Pons (tissue), 1 donor: ENCODE results near the gene RFTN1.

Experiments
- DNase-seq: peaks from one replicate; pipeline ENCODE4 v3.0.0-alpha.2; 2016; ENCODE audit warnings: low spot score

The RFTN1 gene

DNA sequence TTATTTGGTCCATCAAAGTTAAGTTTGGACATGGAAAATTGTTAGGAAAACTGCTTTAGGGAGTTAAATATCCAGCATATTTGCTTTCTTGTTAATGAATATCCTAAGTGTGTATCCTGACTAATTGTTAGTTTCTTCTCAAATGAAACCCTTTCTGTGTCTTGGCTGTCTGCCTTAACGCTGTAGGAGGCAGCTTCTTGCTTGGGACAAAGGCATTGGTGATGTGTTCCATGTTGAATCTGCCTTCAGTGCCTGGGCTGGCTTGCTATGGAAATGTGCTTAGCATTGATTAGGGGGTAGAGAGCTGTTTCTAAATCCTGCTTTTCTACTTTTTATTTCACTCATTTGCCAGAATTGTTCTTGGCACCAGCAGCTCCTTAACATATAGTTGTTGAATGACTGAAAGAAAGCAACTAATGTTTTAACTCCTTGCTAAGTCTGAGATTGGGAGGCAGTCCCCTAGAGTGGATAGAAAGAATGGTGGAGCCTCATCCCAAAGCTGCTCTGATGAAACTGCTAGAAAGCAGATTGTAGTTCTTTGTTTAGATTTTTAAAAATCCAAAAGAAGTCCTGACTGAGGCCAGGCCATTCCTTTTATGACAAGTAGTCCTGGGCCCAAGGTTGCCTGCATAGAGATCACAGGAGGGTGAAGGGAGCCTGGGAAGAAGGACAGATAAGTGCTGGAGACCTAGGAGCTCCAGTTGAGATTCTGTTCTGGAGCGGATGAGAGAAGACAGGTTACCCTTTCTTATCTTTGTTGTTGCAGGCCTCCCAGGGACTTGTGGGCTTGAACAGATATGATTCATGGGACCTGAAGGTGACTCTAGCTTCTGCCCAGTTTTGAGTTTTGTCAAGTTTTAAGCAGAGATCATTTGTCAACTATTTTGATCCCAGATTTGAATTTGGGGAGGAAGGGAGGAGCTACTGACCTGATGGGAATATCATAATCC lies 209.2 kb downstream of the RFTN1 start:
- DNase-seq, result no peak

DNA sequence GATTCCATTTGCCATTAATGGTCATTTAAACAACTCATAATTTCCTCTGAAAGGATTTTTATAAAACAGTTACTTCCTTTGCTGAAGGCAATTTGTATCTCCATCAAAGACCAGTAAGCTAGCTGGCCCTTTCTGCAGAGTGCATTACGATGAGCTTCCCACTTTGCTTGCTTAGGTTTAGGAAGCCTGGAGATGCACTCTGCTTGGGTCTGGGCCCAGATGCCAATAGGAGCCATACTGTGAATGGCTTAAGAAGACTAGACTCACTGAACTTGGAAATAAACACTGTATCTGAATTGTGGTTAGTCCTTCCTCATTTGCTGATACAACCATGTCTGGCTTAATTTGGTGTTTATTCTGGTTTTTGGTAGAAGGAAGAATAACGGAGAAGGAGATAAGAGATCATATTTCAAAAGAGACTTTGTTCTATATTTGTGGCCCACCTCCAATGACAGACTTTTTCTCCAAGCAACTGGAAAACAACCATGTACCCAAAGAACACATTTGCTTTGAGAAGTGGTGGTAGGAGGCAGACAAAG lies 210.4 kb downstream of the RFTN1 start:
- DNase-seq, result no peak

DNA sequence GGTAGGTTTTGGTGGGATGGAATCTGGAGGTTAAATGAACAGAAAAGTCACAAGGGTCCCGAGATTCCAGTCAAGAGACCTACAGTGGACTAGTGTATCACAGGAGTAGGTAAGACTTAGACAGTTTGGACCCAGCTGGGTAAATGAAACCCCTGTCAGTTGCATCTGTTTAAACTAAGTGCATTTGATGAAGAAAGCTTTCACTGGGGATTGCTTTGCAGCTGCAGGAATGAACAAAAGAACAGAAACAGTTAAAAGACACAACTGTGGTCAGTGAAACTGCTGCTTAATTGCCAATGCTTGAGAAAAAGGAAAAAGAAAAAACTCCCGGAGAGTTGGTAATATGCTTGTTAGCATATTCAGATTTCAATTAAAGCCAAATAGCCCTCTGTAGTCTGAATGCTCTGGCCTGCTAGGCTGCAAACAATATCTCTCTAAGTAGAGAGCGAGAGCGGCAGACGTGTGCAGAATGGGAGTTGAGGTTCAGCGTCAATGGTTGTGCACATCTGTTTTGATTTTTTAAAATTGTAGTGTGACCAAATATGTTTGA lies 211.3 kb downstream of the RFTN1 start:
- DNase-seq, result peak; percentile 36

DNA sequence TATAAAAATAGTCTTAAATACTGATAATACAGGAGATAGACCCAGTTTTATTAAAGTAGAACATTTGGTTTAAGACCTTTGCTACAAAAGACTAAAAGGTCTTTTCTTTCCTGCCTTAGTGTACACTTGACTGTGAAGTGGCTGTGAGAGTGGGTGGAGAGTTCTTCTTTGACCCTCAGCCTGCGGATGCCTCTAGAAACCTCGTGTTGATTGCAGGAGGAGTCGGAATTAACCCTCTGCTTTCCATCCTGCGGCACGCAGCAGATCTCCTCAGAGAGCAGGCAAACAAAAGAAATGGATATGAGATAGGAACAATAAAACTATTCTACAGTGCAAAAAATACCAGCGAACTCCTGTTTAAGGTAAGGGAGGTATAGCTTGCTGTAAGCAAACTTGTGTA lies 212.0 kb downstream of the RFTN1 start:
- DNase-seq, result no peak

DNA sequence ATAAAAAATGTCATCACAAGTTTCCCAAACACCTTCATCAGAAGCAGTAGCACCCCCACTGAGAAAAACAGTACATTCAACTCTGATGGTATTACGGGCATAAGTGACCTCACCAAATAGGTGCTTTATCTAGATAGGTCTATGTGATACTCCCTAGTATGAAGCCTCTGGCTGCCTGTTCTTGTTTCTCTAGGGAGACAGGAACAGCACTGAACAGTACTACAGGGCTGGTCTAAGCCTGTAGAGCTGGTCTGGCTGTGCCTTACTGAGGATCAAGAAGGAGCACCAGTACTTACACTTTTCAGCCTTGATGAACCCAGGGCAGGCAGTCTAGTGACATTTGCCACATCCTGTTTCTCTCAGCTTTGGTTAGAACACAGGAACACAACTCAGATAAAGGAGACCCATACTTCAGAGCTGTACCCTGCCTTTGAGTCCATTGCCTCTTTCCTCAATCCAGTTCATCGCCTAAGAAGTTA lies 212.6 kb downstream of the RFTN1 start:
- DNase-seq, result no peak

DNA sequence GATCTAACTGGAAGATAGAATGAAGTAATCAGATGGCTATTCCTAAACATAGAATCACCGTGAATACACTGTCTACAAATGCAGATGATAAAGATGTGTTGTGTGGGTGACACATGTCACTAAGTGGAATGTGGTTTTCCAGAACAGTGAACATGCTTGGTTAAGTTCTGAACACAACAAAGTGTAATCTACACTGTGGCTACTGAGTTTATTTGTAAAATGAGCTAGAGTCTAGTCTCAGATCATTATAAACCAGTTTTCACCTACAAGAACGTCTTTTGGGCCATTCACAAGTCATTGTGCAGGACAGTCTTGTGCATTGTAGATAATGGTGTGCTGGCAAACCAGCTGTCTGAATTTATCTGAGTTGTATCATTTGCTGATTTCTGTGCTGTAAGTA lies 213.2 kb downstream of the RFTN1 start:
- no peak for DNase-seq

DNA sequence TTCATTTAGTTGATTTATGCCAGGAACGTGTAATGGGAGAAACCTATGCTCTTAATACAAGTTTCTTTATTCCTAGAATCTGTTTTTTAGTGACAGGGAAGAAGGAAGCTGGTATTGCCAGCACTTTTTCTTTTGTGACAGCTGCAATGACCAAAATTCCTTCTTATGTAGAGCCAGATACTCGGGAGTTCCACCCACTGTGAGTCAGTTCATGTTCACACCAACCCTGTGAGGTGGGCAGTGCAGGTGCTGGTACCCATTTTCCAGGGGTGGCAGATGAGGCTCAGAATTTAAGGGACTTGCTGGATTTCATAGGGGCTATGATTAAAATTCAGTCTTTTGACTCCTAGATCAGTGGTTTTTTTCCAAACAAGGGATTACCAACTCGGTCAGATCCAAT lies 213.8 kb downstream of the RFTN1 start:
- no peak for DNase-seq

DNA sequence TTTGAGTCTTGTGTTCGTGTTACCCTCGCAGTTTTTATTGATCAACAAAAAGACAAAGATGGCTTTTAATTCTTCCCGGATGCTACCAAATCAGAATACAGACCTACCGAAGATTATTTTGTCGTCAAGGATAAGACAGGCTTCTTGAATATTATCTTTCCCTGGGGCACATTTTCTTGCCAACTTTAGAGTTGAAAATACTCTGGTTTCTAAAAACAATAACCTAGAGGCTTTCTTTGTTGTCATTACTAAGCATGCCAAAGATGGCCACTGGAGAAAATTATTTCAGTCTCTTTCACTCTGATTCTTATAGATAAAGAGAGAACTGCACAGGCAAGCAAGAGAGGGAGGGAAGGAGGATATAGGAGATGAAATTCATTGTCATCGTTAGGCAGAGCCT lies 214.6 kb downstream of the RFTN1 start:
- no peak for DNase-seq

DNA sequence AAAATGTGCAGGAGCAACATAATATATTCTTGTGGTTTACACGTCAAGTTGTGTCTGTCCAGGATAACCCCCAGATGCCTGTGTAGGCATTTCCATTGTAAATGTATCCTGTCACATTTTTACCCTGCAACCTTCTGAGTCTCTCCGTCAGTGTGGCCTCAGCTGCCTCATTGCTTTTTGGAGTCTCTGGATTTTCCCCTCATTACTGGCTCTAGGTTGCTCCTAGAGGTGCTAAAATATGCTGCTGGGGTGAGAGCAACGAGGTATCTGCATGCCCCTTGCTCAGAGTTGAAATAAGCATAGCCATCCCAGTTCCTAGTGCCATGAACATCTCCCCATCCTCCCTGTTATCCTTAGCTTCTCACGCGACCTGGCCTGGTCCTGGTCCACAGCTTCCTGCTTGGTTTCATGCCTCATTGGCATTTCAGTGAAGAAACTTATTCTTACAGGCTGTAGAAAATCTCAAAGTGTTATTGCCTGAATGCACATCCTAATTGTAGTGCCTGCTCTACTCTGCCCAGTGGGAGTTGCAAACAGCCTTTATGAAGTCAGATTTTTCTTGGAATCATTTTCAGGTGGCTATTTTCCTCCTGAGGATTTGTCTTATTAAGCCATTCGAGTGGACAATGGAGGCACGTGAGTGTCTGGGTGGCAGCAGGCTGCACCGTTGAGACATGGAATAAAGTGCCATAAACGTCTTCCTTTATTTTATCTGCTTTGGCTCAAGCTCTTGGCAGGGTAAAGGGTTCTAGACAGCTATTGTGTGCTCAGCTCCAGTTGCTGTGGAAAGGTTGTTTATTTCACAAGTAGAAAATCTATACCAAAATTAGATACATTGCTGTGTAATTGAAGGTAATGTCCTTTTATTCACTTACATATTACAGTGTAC lies 215.3 kb downstream of the RFTN1 start:
- DNase-seq, result no peak

DNA sequence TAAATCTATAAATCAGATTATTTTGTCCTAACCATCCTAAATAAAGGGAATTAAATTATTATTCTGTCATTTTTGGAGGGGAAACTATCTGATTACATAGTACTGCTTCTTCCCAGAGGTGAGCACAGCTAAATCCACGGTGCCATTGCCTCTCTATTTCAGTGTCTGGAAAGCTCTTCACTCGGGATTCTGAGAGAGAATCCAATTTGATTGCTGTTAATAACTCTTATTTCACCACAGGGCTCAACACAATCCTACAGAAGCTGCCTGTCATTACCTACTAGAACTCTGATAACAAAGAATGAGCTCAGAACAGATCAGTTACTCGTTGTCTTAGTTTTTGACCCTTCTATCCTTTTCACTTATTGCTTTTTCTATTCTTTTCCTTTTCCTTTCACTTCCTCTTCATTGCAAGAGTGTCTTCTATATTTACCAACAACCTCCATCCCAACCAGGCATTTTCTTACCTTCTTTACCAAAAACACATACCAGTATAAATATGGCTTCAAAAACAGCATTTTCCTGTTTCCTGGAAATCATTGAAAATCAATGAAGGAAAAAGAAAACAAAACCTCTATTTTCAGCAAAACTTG lies 218.1 kb downstream of the RFTN1 start:
- DNase-seq, result no peak

DNA sequence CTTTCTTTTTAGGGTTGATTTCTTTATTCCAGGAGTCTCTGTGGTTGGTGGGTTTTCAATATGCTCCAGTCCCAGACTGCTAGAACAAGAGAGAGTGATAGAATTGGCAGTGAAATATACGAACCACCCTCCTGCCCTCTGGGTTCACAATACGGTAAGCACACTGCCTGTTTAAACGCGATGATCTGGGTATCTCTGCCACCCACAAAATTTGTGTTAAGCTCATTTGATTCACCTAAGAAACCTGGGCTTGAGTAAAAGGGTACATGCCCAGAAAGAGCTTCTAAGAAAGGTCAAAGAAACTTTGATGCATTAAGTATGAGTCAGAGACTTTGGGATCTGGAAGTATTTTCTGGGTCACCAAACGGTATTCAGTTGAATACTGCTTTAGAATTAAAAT lies 218.7 kb downstream of the RFTN1 start:
- no peak for DNase-seq

DNA sequence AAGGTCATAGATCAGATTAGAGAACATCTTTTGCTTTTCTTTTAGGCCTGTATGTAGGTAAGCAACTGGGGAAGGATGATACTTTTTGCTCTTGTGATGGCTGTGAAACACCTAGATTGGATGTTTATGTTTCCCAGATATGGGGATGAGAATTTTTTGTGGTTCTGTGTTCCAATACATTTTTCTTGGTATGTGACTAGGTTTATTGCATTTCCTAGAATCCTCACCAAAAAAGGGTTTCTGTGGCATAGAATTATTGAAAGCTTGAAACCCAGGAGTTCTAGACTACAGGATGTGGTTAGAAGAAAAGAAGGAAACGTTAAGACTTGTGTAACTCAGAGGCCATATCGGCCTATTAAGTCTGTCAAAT lies 222.7 kb downstream of the RFTN1 start:
- DNase-seq, result no peak

DNA sequence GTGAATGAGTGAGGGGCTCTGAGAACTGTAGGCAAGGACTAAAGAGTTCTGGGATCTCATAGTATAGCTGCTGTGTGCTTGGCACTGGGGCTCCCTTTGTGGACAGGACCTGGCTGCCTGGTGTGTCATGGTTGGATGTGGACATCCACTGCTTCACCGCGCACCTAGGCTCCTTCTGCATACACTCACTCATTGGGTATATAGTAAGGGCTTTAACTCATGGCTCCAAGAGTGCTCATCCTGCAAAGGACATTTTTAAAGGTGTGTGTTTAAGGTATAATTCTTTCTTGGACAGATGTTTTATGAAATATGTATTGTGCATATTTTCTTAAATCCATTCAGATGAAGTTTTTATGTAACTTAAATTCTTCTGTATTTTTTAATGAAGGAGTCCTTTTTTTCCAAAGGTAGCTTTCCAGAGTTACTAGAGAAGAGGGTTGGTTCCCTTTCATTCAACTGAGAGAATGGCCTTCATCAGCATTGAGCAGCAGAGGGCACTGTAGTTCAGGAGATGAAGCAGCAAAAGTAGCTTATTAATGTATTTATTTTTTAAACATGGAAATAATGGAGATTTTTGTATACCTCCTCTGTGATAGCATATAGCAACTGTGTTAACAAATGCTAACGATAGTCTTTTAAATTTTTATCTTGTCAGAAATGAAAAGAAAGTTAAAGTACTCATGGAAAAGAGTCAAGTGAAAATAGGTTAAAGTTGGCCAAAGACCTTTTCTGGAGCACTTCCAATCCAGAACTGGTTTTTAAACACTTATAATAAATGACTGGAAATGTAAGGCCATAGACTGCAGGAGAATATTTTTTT lies 223.3 kb downstream of the RFTN1 start:
- DNase-seq, result peak; percentile 67

DNA sequence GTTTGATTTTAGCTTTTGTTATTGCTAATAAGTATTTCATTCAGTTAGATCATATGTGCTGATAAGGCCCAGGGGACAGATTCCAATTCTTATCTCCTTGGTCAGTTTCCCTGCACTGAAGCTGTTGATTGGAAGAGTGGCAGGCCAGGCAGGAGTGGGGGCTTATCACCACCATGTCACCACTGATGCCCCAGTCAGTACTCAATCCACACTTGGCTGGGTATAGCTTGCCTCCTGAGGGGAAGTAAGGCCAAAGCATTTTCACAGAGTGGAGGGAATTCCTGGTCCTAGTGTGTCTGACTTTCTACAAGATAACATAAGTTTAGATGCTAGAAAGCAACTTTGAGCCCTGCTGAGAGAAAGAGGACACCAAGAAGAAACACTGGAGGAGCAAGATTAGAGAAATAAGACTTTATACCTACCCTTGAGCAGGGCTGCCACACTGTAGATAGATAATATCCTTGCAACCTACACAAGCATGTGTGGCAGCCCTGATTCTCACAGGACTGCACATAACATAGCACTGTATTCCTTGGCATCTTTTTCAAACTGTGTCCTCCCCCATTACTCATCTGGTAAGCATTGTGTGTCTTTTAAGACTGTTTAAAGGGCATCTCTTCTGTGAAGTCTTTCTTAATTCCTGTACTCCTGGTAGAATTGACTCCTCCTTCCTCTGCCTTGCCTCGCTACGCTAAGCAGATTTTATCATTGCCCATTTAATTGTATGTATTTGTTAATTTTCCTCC lies 224.2 kb downstream of the RFTN1 start:
- no peak for DNase-seq

DNA sequence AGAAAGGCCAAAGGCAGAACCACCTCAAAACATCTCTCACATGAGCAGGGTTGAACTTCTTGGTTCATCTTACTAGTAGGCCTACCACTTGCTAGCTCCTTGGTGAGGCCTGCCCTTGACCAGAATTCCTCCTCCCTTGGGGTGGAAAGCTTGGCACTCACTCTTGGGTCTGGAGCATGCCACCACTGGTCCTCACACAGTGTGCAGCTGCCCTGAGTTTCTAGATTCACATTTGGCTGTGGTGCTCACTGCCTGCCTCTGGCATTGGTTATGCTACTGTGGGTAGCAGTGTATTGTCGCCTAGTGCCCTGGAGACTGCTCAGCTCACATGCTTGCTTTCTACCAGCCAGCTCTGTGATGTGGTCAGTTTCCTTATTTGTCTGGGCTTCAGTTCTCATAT lies 224.8 kb downstream of the RFTN1 start:
- no peak for DNase-seq

DNA sequence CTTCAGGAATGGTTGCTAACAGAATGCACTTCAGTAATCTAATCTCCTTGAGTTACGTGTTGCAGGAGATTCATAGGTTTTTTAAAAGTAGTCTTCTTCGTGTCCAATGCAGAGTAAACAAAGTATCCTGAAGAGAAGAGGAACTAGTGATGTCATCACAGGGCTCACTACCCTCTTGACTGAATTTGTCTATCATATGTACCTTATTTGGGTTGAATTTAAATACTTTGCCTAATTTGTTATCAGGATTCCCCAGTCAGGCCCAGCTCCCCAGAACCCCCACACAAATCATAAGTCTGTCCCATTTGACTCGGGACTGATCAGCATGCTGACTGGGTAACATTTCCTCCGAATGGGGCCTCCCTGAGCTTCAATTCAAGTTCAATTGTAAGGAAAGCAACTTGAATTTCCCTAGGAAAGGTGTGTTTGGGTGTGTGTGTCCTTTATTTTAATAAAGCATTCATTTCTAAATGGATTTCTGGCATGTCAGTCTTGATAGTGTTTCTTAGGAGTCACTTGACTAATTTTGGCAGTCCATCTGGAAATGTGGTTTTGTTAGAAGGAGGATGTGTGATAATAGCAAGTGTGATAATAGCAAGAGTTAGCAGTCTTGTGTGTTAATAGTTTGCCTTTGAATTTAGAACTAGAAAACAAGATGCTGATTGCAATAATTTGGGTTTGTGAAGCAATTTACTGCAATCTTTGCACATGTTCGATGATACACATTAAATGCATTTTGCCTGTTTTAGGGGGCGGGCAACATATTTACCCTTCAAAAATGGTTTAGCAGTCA lies 226.6 kb downstream of the RFTN1 start:
- DNase-seq, result no peak

DNA sequence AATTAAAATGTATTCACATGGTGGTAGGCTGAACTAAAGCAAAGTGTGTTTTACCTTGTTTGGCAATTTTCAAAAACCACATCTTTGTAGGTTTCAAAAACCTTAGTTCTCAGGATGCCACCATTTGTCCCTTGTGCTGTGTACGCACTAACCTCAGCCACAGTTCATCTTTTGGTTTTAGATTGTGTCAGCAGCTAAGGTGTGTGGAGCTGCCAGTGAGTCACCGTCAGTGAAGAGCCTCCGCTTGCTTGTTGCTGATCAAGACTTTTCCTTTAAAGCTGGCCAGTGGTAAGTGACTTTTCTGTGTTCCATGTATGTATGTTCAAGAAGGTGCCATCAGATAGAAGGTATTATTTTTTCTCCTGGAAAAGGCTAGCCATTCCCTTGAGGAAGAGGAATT lies 227.3 kb downstream of the RFTN1 start:
- no peak for DNase-seq

DNA sequence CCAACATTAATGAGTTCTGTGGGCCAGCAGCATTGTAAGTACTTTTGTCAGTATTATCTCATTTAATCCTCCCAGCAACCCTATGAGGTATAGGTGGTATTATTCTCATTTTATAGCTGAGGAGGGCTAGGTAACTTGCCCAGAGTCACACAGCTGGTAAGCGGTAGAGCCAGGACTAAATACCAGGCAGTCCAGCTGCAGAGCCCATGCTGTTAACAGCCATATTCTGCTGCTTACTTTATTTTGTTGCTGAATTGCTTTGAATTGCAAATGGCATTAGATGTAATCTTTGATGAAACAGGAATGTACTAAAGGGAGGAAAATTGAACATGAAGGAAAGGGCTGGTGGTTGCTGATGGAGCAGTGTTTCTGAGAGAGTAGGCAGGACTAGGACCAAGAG lies 228.9 kb downstream of the RFTN1 start:
- no peak for DNase-seq

DNA sequence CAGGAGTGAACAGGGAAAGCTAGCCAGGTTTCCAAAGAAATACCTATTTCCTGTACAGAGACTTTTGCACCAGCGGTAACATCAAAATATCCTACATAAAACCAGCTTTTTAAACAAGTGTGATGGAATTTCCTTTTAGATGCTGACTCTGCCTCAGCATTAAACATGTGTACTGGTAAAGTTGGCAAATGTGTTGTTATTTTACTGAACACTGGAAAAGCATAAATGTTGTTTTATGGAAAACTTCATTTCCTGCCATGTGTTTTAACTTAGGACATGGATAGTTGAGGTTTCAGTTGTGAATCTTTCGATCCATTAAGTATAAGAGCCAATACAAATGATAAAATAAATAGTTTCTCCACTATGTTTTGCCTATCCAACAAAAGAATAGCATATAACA lies 232.8 kb downstream of the RFTN1 start:
- DNase-seq, result no peak
